GM13976 (cell line): ENCODE results near the gene MCF2L2.
"Not testable (repeated sequence)": the region's sequence is repeated elsewhere in the genome, so short reads cannot be mapped to it uniquely, and the experiment has no call there.

Experiments
- DNase-seq: peaks from one replicate; pipeline ENCODE4 v3.0.0; 2012; ENCODE audit warnings: low spot score
- CTCF ChIP-seq: IDR thresholded peaks from 2 replicates; pipeline ENCODE4 v1.5.1; 2012; ENCODE audit warnings: borderline replicate concordance, mild to moderate bottlenecking; ENCODE audit not compliant: insufficient read depth; ENCODE audit errors: extremely low read depth, missing control alignments, control extremely low read depth
- in situ Hi-C: fragments of 300-500 bp; cut with MboI; formaldehyde crosslinking; loops from one replicate; pipeline ENCODE4 v1.12.0; 2022; ENCODE audit warnings: low sequenced_read_pairs, mixed read lengths, inconsistent platforms; ENCODE audit not compliant: unreplicated experiment

The MCF2L2 gene

GRCh38 chr3:183428447-183429211 lies at the start of gene MCF2L2:
MCF2L2 (minus strand) TSS chr3:183428619; CDS start chr3:183427977, 642 bp downstream.
- DNase-seq: peak; percentile 91
- no peak for TF ChIP-seq CTCF
- in situ Hi-C loops: no loop called here

- no peak for DNase-seq
- TF ChIP-seq CTCF: no peak
- in situ Hi-C loops: no loop called here
These were observed 49.5 kb upstream of the MCF2L2 start for GRCh38 chr3:183477801-183478456.

- DNase-seq, in situ Hi-C loops: not testable (repeated sequence)
These were observed 47.3 kb upstream of the MCF2L2 start for GRCh38 chr3:183475764-183476162.

GRCh38 chr3:183475016-183475763 lies 46.8 kb upstream of the MCF2L2 start:
- in situ Hi-C loops: no loop called here
- DNase-seq: no peak
- no peak for TF ChIP-seq CTCF

- TF ChIP-seq CTCF: no peak
- no peak for DNase-seq
- in situ Hi-C loops: no loop called here
These were observed 45.5 kb upstream of the MCF2L2 start for GRCh38 chr3:183473969-183474368.

- no peak for DNase-seq
- TF ChIP-seq CTCF: no peak
- in situ Hi-C loops: no loop called here
These were observed 43.7 kb upstream of the MCF2L2 start for GRCh38 chr3:183472155-183472554.
